ENCODE results near the gene PSMC2.
A peak's percentile ranks its signal among the peaks of the same experiment; 100 is the strongest.

PSMC2 gene

GRCh38 chr7:103347507-103348267 is at the start of gene PSMC2:
PSMC2 (plus strand) TSS chr7:103347643; CDS start chr7:103347712, 69 bp downstream.
- peak within 1 kb of the TSS; percentile 84 for H3K4me3 ChIP-seq (ENCODE audit: low read length)
- TF ChIP-seq CTCF (IDR thresholded peaks at IDR 0.05; ENCODE audit: insufficient read depth, low read depth, low read length, missing control alignments): no peak
- DNase-seq (ENCODE audit: low read depth): peak; percentile 90

GRCh38 chr7:103297837-103298179 is 49.6 kb upstream of the PSMC2 start:
- H3K4me3 ChIP-seq (ENCODE audit: low read length): peak overlapping the region; percentile 81
- no peak for DNase-seq (ENCODE audit: low read depth)
- no peak for TF ChIP-seq CTCF (IDR thresholded peaks at IDR 0.05; ENCODE audit: insufficient read depth, low read depth, low read length, missing control alignments)

- no peak overlapping the region for H3K4me3 ChIP-seq (ENCODE audit: low read length)
- DNase-seq (ENCODE audit: low read depth): no peak
- TF ChIP-seq CTCF (IDR thresholded peaks at IDR 0.05; ENCODE audit: insufficient read depth, low read depth, low read length, missing control alignments): no peak
Observed at GRCh38 chr7:103299660-103300059, 47.8 kb upstream of the PSMC2 start.

GRCh38 chr7:103301441-103301840 is 46.0 kb upstream of the PSMC2 start:
- no peak for TF ChIP-seq CTCF (IDR thresholded peaks at IDR 0.05; ENCODE audit: insufficient read depth, low read depth, low read length, missing control alignments)
- no peak overlapping the region for H3K4me3 ChIP-seq (ENCODE audit: low read length)
- no peak for DNase-seq (ENCODE audit: low read depth)

GRCh38 chr7:103307503-103308231 is 39.8 kb upstream of the PSMC2 start:
- peak; percentile 43 for DNase-seq (ENCODE audit: low read depth)
- TF ChIP-seq CTCF (IDR thresholded peaks at IDR 0.05; ENCODE audit: insufficient read depth, low read depth, low read length, missing control alignments): no peak
- H3K4me3 ChIP-seq (ENCODE audit: low read length): no peak overlapping the region

GRCh38 chr7:103314852-103315251 is 32.6 kb upstream of the PSMC2 start:
- TF ChIP-seq CTCF (IDR thresholded peaks at IDR 0.05; ENCODE audit: insufficient read depth, low read depth, low read length, missing control alignments): no peak
- no peak for DNase-seq (ENCODE audit: low read depth)
- H3K4me3 ChIP-seq (ENCODE audit: low read length): no peak overlapping the region

All from epithelial cell of esophagus (primary cell).